ENCODE results near the gene PTPN4. TPM values are rescaled to one million over a fixed set of nuclear protein-coding genes. Genes with fewer than 3 reads are reported as not detected.

Gene PTPN4
- polyA plus RNA-seq, 1 donor from 2014 or later: 22.0 TPM

DNA sequence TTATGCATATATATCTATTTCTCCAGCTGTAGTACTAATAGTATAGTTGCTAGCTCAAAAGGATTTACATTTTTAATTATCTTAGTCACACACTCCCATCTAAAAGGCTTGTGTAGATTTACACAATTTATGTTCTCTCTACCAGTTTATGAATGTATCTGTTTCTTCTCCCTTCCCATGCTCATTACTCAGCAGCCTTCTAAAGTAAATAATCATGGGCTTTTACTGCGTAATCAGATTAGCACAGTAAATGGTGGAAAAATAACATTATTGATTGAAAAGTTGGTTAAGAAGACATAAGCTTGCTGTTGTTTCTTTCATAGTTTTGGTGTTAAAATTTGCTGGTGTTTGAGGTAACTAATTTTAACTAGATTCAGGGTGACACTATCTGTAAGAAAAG lies 81.8 kb downstream of the PTPN4 start:
- Histone ChIP-seq H3K4me3 (ENCODE audit: low read length) (no peak overlapping the region), H3K9me2 (ENCODE audit: insufficient read depth, low read length) (no peaks in the 10 kb centered on the region), H3F3A (ENCODE audit: insufficient read depth, low read length, poor library complexity, severe bottlenecking) (no peaks in the 10 kb centered on the region), H3K79me2 (replicated peaks; ENCODE audit: insufficient read depth, low read length) (no peaks in the 10 kb centered on the region), H3K27me3 (ENCODE audit: insufficient read depth, low read depth, low read length) (no peaks in the 10 kb centered on the region), H2AFZ (ENCODE audit: low read depth, low read length) (no peak overlapping the region), H3K4me2 (ENCODE audit: low read length) (no peak overlapping the region), H3K36me3 (ENCODE audit: insufficient read depth, low read length) (no peaks in the 10 kb centered on the region), H3K27ac (ENCODE audit: low read length) (no peak overlapping the region), H4K20me1 (ENCODE audit: insufficient read depth) (no peaks in the 10 kb centered on the region), H3K9ac (ENCODE audit: low read length) (no peak overlapping the region), H3K9me3 (ENCODE audit: low read length) (no peaks in the 10 kb centered on the region)
- TF ChIP-seq MXI1 (conservative IDR thresholded peaks at IDR 0.05; ENCODE audit: poor library complexity, severe bottlenecking): no peak
- TF ChIP-seq RAD21 (conservative IDR thresholded peaks at IDR 0.05): no peak
- TF ChIP-seq, protein P1, sequence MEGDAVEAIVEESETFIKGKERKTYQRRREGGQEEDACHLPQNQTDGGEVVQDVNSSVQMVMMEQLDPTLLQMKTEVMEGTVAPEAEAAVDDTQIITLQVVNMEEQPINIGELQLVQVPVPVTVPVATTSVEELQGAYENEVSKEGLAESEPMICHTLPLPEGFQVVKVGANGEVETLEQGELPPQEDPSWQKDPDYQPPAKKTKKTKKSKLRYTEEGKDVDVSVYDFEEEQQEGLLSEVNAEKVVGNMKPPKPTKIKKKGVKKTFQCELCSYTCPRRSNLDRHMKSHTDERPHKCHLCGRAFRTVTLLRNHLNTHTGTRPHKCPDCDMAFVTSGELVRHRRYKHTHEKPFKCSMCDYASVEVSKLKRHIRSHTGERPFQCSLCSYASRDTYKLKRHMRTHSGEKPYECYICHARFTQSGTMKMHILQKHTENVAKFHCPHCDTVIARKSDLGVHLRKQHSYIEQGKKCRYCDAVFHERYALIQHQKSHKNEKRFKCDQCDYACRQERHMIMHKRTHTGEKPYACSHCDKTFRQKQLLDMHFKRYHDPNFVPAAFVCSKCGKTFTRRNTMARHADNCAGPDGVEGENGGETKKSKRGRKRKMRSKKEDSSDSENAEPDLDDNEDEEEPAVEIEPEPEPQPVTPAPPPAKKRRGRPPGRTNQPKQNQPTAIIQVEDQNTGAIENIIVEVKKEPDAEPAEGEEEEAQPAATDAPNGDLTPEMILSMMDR (IDR thresholded peaks at IDR 0.05; ENCODE audit: poor library complexity, severe bottlenecking): no peak
- no peak for TF ChIP-seq SMC3 (conservative IDR thresholded peaks at IDR 0.05; ENCODE audit: poor library complexity)
- TF ChIP-seq TAF1 (IDR thresholded peaks at IDR 0.05; ENCODE audit: low read depth): no peak
- TF ChIP-seq EZH2 (IDR thresholded peaks at IDR 0.05; ENCODE audit: borderline replicate concordance, insufficient read depth, low read length, poor library complexity, severe bottlenecking): no peak

DNA sequence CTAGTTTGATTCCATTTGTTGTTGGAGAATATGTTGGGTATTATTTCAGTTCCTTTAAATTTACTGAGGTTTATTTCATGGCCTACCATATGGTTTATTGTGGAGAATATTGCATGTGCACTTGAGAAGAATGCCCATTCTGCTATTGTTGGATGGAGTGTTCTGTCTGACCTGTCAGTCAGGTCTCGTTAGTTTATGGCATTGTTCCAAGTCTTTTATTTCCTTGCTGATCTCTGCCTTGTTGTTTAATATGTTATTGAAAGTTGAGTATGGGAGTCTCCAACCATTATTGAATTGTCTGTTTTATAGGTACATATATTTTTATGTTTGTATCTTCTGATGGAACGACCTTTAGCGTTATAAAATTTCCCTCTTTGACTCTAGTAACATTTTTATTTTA lies 86.3 kb downstream of the PTPN4 start:
- Histone ChIP-seq H4K20me1 (ENCODE audit: insufficient read depth) (no peaks in the 10 kb centered on the region), H3K27me3 (ENCODE audit: insufficient read depth, low read depth, low read length) (no peaks in the 10 kb centered on the region), H3K36me3 (ENCODE audit: insufficient read depth, low read length) (no peaks in the 10 kb centered on the region), H2AFZ (ENCODE audit: low read depth, low read length) (no peak overlapping the region), H3K9me3 (ENCODE audit: low read length) (no peaks in the 10 kb centered on the region), H3K27ac (ENCODE audit: low read length) (no peak overlapping the region), H3K4me3 (ENCODE audit: low read length) (no peak overlapping the region), H3K4me2 (ENCODE audit: low read length) (no peak overlapping the region), H3F3A (ENCODE audit: insufficient read depth, low read length, poor library complexity, severe bottlenecking) (no peaks in the 10 kb centered on the region), H3K9me2 (ENCODE audit: insufficient read depth, low read length) (no peaks in the 10 kb centered on the region), H3K79me2 (replicated peaks; ENCODE audit: insufficient read depth, low read length) (peaks cover 5% of the 10 kb centered on the region), H3K9ac (ENCODE audit: low read length) (no peak overlapping the region)
- no peak for TF ChIP-seq POLR2AphosphoS5 (IDR thresholded peaks at IDR 0.05)
- no peak for TF ChIP-seq EZH2 (IDR thresholded peaks at IDR 0.05; ENCODE audit: borderline replicate concordance, insufficient read depth, low read length, poor library complexity, severe bottlenecking)
- TF ChIP-seq MXI1 (conservative IDR thresholded peaks at IDR 0.05; ENCODE audit: poor library complexity, severe bottlenecking): no peak
- no peak for TF ChIP-seq EP300 (conservative IDR thresholded peaks at IDR 0.05; ENCODE audit: poor library complexity, severe bottlenecking)
- TF ChIP-seq, protein P1 (IDR thresholded peaks at IDR 0.05; ENCODE audit: poor library complexity, severe bottlenecking): no peak
- TF ChIP-seq, protein P2, sequence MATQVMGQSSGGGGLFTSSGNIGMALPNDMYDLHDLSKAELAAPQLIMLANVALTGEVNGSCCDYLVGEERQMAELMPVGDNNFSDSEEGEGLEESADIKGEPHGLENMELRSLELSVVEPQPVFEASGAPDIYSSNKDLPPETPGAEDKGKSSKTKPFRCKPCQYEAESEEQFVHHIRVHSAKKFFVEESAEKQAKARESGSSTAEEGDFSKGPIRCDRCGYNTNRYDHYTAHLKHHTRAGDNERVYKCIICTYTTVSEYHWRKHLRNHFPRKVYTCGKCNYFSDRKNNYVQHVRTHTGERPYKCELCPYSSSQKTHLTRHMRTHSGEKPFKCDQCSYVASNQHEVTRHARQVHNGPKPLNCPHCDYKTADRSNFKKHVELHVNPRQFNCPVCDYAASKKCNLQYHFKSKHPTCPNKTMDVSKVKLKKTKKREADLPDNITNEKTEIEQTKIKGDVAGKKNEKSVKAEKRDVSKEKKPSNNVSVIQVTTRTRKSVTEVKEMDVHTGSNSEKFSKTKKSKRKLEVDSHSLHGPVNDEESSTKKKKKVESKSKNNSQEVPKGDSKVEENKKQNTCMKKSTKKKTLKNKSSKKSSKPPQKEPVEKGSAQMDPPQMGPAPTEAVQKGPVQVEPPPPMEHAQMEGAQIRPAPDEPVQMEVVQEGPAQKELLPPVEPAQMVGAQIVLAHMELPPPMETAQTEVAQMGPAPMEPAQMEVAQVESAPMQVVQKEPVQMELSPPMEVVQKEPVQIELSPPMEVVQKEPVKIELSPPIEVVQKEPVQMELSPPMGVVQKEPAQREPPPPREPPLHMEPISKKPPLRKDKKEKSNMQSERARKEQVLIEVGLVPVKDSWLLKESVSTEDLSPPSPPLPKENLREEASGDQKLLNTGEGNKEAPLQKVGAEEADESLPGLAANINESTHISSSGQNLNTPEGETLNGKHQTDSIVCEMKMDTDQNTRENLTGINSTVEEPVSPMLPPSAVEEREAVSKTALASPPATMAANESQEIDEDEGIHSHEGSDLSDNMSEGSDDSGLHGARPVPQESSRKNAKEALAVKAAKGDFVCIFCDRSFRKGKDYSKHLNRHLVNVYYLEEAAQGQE (IDR thresholded peaks at IDR 0.05; ENCODE audit: borderline replicate concordance): no peak
- TF ChIP-seq SMC3 (conservative IDR thresholded peaks at IDR 0.05; ENCODE audit: poor library complexity): no peak
- no peak for TF ChIP-seq RAD21 (conservative IDR thresholded peaks at IDR 0.05)
- TF ChIP-seq TAF1 (IDR thresholded peaks at IDR 0.05; ENCODE audit: low read depth): no peak

Data from neural cell (in vitro differentiated cells).